GM23338 (cell line): ENCODE measurements around the gene TMEM247. TPM values are rescaled to one million over a fixed set of nuclear protein-coding genes. Genes with fewer than 3 reads are reported as not detected.

ENCODE experiments used
- ATAC-seq: fragments of 200-7000 bp; cut with Tn5 transposase; 3 replicates; pipeline ENCODE4 v1.9.1; 2020
- DNase-seq: peaks from one replicate; pipeline ENCODE4 v3.0.0-alpha.2; 2015; ENCODE audit warnings: low spot score
- H2AFZ ChIP-seq: fragments of 200-600 bp; sonication (generic); 2 replicates; pipeline ENCODE4 v1.8.0; 2016; ENCODE audit warnings: antibody characterized with exemption, mild to moderate bottlenecking, moderate library complexity
- H3F3A ChIP-seq: fragments of 200-600 bp; sonication (generic); replicated peaks from 2 replicates; pipeline ENCODE4 v1.8.0; 2017; ENCODE audit warnings: antibody characterized with exemption, mixed run types, low read depth
- H3K27ac ChIP-seq: fragments of 200-600 bp; sonication (generic); 2 replicates; pipeline ENCODE4 v1.6.1; 2016; ENCODE audit warnings: low read depth
- H3K27me3 ChIP-seq: fragments of 200-600 bp; sonication (generic); 2 replicates; pipeline ENCODE4 v1.8.0; 2016; ENCODE audit warnings: mild to moderate bottlenecking, mixed run types, moderate library complexity; ENCODE audit not compliant: insufficient read depth
- H3K36me3 ChIP-seq: fragments of 200-600 bp; sonication (generic); 2 replicates; pipeline ENCODE4 v1.8.0; 2016; ENCODE audit warnings: mild to moderate bottlenecking; ENCODE audit not compliant: insufficient read depth
- H3K4me1 ChIP-seq: fragments of 200-600 bp; sonication (generic); 2 replicates; pipeline ENCODE4 v1.8.0; 2016; ENCODE audit warnings: mild to moderate bottlenecking, moderate library complexity; ENCODE audit not compliant: insufficient read depth
- H3K4me2 ChIP-seq: fragments of 200-600 bp; sonication (generic); 2 replicates; pipeline ENCODE4 v1.7.1; 2017; ENCODE audit warnings: mixed run types
- H3K4me3 ChIP-seq: fragments of 200-600 bp; sonication (generic); 2 replicates; pipeline ENCODE4 v1.6.1; 2016; ENCODE audit warnings: mixed run types
- H3K79me2 ChIP-seq: fragments of 200-600 bp; sonication (generic); replicated peaks from 2 replicates; pipeline ENCODE4 v1.8.0; 2017; ENCODE audit warnings: mild to moderate bottlenecking; ENCODE audit not compliant: insufficient read depth
- H3K9me2 ChIP-seq: fragments of 200-600 bp; sonication (generic); 2 replicates; pipeline ENCODE4 v1.8.0; 2017; ENCODE audit not compliant: insufficient read depth
- H4K20me1 ChIP-seq: fragments of 200-600 bp; sonication (generic); replicated peaks from 2 replicates; pipeline ENCODE4 v1.8.0; 2017; ENCODE audit warnings: mild to moderate bottlenecking; ENCODE audit not compliant: insufficient read depth
- H3K27ac Mint-ChIP-seq: 2 replicates; pipeline ENCODE4 v1.8.0; 2020; ENCODE audit warnings: inconsistent platforms, mild to moderate bottlenecking, moderate library complexity, mixed read lengths
- H3K27me3 Mint-ChIP-seq: 3 replicates; pipeline ENCODE4 v1.8.0; 2022; ENCODE audit warnings: low read depth, mild to moderate bottlenecking, moderate library complexity, mixed read lengths, inconsistent platforms; ENCODE audit not compliant: insufficient read depth, poor library complexity
- H3K36me3 Mint-ChIP-seq: 3 replicates; pipeline ENCODE4 v1.8.0; 2021; ENCODE audit warnings: low read depth, mild to moderate bottlenecking, inconsistent platforms, moderate library complexity, mixed read lengths
- H3K4me1 Mint-ChIP-seq: 3 replicates; pipeline ENCODE4 v1.8.0; 2020; ENCODE audit warnings: mild to moderate bottlenecking, inconsistent platforms, mixed read lengths
- H3K4me3 Mint-ChIP-seq: 3 replicates; pipeline ENCODE4 v1.8.0; 2021; ENCODE audit warnings: moderate library complexity, mild to moderate bottlenecking, inconsistent platforms, mixed read lengths
- H3K9me3 Mint-ChIP-seq: 3 replicates; pipeline ENCODE4 v1.8.0; 2020; ENCODE audit warnings: moderate library complexity, mild to moderate bottlenecking, inconsistent platforms, mixed read lengths
- NANOG ChIP-seq: IDR thresholded peaks from 2 replicates; pipeline ENCODE4 v1.6.1; 2016; ENCODE audit warnings: antibody characterized with exemption, borderline replicate concordance
- POLR2AphosphoS5 ChIP-seq: IDR thresholded peaks from 2 replicates; pipeline ENCODE4 v1.6.1; 2016; ENCODE audit warnings: antibody characterized with exemption, low read depth
- ZNF462 ChIP-seq: fragments of 250-450 bp; sonication (Bioruptor Pico); IDR thresholded peaks from 2 replicates; pipeline ENCODE4 v1.5.0; 2020; ENCODE audit warnings: mild to moderate bottlenecking, moderate library complexity
- polyA plus RNA-seq: library from polyadenylated mRNA; unstranded; fragments of >200 nt; fragmentation: Nextera tagmentation; extraction: Ambion mirVana; gene quantifications from 2 replicates; pipeline ENCODE4 v1.2.1, GENCODE V29; 2016
- total RNA-seq: library from RNA; depleted of rRNA; stranded (reverse); fragments of >200 nt; shearing (Covaris generic); gene quantifications from 2 replicates; pipeline ENCODE4 v1.2.3, GENCODE V29; 2014

TMEM247 gene
- total and polyA plus RNA-seq, 2 experiments from 2014 or later: not detected

GRCh38 chr2:46469700-46470099, 9.7 kb upstream of the TMEM247 start (continued):
- no peak for TF ChIP-seq ZNF462 (CRISPR knock-in tag)

DNA sequence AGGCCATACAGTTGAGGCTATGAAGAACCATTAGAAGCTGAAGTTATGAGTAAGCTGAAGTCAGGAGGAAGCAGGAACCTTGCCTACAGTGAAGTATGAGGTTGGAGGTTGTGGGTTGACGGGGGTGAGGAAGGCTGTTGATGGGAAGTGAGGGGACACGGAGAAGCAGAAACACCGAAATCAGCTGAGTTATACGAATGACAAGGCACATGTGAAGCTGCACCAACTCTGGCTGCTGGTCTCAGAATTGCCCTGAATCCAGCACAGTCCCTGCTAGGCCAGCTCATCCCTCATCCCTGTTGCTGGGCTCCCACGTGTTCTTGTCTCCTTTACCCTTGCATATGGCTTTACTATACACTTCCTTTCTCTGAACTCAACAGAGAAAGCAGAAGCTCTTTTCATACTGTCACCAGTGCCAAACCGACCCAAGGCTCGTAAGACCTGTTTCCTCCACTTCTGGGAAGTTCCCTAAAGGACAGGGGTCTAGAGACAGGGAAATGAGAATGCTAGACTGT, 9.2 kb upstream of the TMEM247 start:
- no peak overlapping the region for H3K27ac Mint-ChIP-seq
- H3F3A ChIP-seq: no peaks in the 10 kb centered on the region
- no peak overlapping the region for H2AFZ ChIP-seq
- H3K9me2 ChIP-seq: no peaks in the 10 kb centered on the region
- H3K4me1 Mint-ChIP-seq: no peaks in the 10 kb centered on the region
- no peak overlapping the region for H3K27ac ChIP-seq
- no peak overlapping the region for H3K4me3 ChIP-seq
- no peaks in the 10 kb centered on the region for H4K20me1 ChIP-seq
- no peak for ATAC-seq
- no peaks in the 10 kb centered on the region for H3K27me3 ChIP-seq
- no peaks in the 10 kb centered on the region for H3K4me1 ChIP-seq
- H3K4me2 ChIP-seq: no peak overlapping the region
- H3K79me2 ChIP-seq: no peaks in the 10 kb centered on the region
- H3K4me3 Mint-ChIP-seq: no peak overlapping the region
- H3K27me3 Mint-ChIP-seq: no peaks in the 10 kb centered on the region
- TF ChIP-seq POLR2AphosphoS5: no peak
- no peak for TF ChIP-seq NANOG
- TF ChIP-seq ZNF462 (CRISPR knock-in tag): no peak
- H3K36me3 Mint-ChIP-seq: no peaks in the 10 kb centered on the region
- DNase-seq: no peak
- H3K9me3 Mint-ChIP-seq: no peaks in the 10 kb centered on the region
- no peaks in the 10 kb centered on the region for H3K36me3 ChIP-seq
